HG02763 (cell line): Measurements from ENCODE around the gene CCSER1.
"Not testable (repeated sequence)": the region's sequence is repeated elsewhere in the genome, so short reads cannot be mapped to it uniquely, and the experiment has no call there.

Experiments used
- ATAC-seq: cut with Tn5 transposase; IDR thresholded peaks from one replicate; pipeline ENCODE4 v1.9.1; 2021; ENCODE audit warnings: mild to moderate bottlenecking, moderate library complexity; ENCODE audit not compliant: unreplicated experiment

CCSER1 gene

DNA sequence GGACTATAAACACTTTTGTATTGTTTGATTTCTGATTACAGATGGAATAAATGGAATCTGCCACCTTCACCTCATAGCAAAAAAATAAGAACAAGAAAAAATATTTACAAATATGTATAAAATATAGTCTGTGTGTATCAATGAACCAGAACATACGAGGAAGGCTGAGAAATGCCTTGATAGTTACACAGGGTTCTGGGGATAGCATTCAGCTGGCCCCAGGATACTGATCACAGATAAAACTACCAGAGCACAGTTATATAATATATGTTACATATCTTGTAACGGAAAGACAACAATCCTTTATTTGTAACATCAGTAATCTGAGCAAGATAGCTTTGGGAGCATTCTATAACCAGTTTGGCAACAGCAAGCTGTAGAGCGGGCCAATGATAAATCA lies 1101.5 kb downstream of the CCSER1 start:
- ATAC-seq = no peak

DNA sequence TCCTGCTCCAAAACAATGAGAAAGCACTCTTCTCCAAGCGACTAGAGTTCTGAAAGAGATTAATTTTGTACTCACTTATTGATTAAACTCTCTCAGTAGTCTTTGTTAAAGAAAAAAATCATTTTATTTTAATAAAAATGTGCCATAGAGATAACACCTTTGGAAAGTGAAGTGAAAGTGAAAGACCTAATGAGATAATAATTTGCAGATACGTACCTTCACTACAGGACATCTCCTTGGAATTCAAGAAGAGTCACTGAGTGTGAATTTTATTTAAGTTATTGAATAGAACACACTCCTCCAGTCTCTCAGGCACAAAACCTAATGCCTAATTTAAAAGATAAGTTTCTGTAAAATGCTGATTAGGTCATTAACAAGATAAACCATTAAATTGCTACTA lies 1106.0 kb downstream of the CCSER1 start:
- ATAC-seq = no peak

- no peak for ATAC-seq
Measured at GRCh38 chr4:91243132-91243531, 1115.9 kb downstream of the CCSER1 start.

GRCh38 chr4:91256043-91256442 lies 1128.8 kb downstream of the CCSER1 start:
- no peak for ATAC-seq

DNA sequence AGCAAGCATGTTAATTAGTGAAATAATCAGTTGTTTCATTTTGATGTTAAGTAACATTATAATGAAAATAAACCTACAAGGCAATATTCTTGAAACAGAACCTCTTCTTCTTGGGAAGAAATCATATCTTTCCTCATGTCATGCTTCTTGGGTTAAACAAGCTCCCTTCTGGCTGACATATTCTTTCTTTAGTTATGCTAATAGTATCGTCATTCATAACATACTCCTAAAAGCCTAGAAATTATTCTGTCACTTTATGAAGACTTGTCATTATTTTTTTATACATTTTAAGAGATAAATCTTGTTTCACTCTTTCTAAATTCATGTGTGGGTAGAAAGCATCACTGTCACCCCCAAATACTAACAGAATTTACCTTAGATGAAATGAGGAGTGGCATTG lies 1129.6 kb downstream of the CCSER1 start:
- no peak for ATAC-seq

DNA sequence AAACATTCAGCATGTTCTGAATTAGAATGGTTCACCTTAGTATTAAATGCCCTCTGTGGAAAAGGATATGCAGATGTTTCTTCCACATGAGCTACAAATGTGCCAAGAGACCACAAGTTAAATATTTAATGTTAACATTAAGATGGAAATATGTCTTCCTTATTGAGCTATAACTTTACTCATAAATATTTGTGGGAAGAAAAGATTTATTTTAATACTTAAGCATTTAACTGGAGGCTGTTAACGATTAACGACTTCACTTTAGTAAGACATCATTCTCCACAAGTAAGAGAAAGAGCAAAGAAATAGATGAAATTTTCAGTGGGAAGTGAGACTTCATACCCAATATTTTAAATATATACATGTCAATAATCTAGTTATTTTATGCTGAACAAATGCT lies 1130.5 kb downstream of the CCSER1 start:
- ATAC-seq = no peak

DNA sequence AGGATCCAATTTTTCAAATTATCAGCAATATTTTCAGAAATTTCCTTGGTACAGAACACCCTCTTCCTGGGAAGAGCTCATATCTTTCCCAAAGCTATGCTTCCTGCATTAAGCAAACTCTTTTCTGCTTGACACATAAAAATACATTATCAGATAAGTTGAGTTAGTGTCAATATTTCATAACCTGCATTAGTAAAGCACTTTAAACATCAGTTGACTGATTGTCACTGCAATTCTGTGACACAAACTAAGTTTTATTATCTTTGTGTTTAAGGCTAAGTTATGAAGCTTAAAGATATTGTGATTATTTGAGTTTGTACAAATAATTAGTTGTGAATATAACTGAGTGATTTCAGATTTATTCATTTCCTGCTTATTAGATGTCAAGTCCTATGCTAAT lies 1131.1 kb downstream of the CCSER1 start:
- ATAC-seq = no peak

- ATAC-seq = no peak
Measured at GRCh38 chr4:91267543-91267942, 1140.3 kb downstream of the CCSER1 start.

- ATAC-seq = not testable (repeated sequence)
Measured at GRCh38 chr4:91268481-91268880, 1141.3 kb downstream of the CCSER1 start.

DNA sequence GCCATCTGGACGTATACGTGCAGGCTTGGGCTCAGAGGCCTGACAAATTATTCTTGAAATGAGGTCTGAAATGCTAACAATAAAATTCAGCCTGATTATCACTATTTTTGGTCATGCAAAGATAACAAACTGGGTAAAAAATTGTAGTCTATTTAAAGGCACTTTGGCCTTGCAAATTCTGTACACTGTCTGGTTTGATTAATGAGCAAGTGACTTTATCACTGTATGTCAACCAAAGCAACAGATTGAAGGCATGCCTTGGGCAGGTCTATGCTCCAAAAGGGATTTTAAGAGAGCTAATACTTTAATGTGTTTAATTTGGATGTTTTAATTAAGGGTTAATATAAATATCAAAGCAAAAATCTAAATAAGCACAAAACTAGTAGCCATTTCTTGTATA lies 1141.7 kb downstream of the CCSER1 start:
- ATAC-seq = no peak

GRCh38 chr4:91279899-91280298 lies 1152.7 kb downstream of the CCSER1 start:
- ATAC-seq = no peak

DNA sequence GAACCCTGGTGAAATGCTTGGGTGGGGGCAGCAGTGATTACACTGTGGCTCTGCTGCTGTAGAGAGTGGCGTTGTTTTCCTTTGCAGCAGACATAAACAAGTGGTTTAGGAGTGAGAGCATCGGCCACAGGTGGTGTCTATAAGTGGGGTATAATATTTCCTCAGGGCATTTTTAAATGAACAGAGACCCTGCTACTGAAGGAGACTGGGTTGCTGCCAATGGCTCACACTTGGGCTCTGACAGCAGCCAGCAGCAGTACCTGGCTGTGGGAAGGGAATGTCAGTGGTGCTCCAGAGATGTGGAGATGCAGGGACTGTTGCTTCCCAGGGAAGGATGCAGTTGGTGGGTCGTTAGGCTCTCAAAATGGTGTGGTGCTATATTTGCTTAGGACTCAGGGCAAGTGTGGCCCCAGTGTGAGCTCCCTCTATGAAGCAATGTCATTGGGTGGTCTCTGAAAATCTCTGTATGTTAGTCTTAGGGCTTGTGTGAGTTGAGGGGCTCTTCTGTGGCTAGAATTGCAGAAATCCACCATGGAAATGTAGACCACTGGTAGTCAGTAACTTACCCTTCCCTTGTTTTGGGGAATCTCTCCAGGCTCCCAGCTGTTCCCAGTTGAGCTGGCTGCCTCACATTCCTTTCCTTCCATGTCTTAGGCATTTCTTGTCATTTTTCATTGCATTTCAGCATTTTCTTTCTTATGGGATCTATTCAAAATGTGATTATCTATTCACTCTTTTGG lies 1153.5 kb downstream of the CCSER1 start:
- no peak for ATAC-seq

- ATAC-seq = no peak
Measured at GRCh38 chr4:91282217-91282616, 1155.0 kb downstream of the CCSER1 start.

GRCh38 chr4:91283726-91284230 lies 1156.6 kb downstream of the CCSER1 start:
- no peak for ATAC-seq

GRCh38 chr4:91284480-91284879 lies 1157.3 kb downstream of the CCSER1 start:
- no peak for ATAC-seq

GRCh38 chr4:91285487-91285886 lies 1158.3 kb downstream of the CCSER1 start:
- no peak for ATAC-seq

DNA sequence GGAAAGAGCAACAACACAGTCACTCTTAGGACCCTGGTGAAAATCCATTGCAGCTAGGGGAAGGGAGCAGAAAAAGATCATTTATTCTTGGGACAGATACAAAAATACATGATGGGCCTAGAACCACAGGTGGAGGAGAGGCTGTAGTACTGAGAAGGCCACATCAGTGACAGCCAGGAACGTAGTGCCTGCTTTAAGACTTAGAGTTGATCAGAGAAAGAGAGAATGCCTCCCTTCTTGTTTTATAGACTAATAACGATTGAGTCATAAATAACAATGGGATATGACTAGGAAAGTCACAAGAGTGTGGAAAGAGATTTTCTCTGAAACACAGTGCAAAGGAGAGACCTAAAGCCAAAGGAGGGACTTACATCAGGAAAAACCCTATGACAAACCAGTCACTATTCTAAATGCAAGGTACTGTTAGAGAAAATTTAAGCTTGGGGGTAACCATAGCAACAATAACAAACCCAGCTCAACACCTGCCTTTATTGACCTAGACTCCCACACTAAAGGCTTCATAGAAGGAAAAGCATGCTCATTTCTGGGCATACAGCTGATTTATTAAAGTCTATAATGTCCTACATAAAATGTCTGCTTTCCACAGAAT lies 1161.6 kb downstream of the CCSER1 start:
- ATAC-seq = no peak

- ATAC-seq = no peak
Measured at GRCh38 chr4:91298156-91298700, 1171.0 kb downstream of the CCSER1 start.

DNA sequence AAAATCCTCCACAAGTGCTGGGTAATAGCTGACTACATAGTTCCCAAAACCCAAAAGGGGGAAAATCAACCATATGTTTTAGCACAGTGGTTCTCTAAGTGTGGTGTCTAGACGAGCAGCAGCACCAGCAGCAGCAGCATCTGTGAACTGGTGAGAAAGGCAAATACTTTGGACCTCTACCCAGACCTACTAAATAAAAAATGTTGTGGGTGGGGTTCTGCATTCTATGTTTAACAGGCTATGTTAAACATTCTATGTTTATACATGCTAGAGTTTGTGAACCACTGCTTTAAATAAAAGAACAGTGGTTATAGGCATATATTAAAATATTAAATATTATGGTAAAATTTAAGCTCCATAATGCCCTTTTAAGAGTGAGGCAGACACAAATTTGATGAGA lies 1171.6 kb downstream of the CCSER1 start:
- no peak for ATAC-seq

DNA sequence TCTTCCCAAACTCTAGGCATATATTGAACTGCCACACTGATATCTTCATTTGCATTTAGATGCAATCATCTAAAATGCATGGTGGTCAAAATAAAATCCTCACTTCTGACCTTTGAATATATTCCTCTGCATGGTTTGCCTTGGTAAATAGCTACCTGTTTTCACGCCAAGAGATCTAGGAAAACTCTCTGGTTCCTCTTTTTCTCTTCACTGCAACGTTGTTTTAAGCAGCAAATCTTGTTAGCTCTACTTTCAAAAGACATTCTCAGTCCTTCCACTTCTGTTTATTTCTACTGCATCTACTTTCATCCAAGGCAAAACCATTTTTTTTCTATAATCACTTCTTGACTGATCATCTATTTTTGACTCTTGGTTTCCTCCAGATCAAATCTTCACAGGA lies 1174.9 kb downstream of the CCSER1 start:
- no peak for ATAC-seq

DNA sequence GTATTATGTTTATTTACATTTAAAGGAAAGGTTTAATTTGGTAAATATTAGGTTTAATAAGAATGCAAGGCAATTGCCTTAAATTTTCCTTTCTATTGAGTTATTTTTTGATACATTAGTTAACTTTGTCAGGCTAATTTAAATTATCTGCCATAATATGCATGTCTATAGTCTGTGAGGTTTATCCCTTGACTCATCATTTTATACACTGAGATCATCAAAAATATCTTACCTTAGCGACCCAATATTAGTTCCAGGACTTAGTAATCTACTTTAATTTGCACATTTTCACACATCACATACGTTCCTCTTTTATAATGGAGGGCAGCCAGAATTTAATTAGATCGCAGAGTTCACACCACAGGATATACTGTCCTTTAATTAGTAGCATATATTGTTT lies 1177.1 kb downstream of the CCSER1 start:
- no peak for ATAC-seq

- no peak for ATAC-seq
Measured at GRCh38 chr4:91317434-91317833, 1190.2 kb downstream of the CCSER1 start.
